HEK293 (cell line): ENCODE data around the gene APPBP2.

Source experiments
- CTCF ChIA-PET: fragments of 350-600 bp; formaldehyde crosslinking; extraction: SDS; loops from one replicate; lab custom pipeline; 2021; ENCODE audit warnings: antibody characterized with exemption; lab: Yijun Ruan, JAX
- POLR2A ChIA-PET: fragments of 300-600 bp; formaldehyde crosslinking; extraction: SDS; loops from one replicate; lab custom pipeline; 2020; ENCODE audit warnings: antibody characterized with exemption, inconsistent platforms; lab: Yijun Ruan, JAX
- H3K27ac ChIP-seq: fragments of 200-500 bp; sonication (Bioruptor generic); 2 replicates; pipeline ENCODE4 v1.5.1; 2014; ENCODE audit warnings: low read depth, low read length, control low read depth, inconsistent platforms; ENCODE audit errors: extremely low read depth
- H3K36me3 ChIP-seq, 2 experiments: fragments of 200-500 bp in 1 of 2; sonication (Bioruptor generic) in 1 of 2; 1 replicate in 1 of 2; 2 replicates in 1 of 2; pipeline ENCODE4 v1.5.1; 2014 to 2017; ENCODE audit warnings: inconsistent platforms in 2 of 2, low read length in 2 of 2; ENCODE audit not compliant: control insufficient read depth in 2 of 2, insufficient read depth in 1 of 2
- H3K4me1 ChIP-seq: fragments of 200-500 bp; sonication (Bioruptor generic); 2 replicates; pipeline ENCODE4 v1.5.1; 2014; ENCODE audit warnings: mild to moderate bottlenecking, low read length, inconsistent platforms; ENCODE audit not compliant: control insufficient read depth, insufficient read depth
- H3K4me3 ChIP-seq: 2 replicates; pipeline ENCODE4 v1.5.1; 2011; ENCODE audit warnings: low read depth, mild to moderate bottlenecking, control low read depth, low read length, moderate library complexity
- H3K9me3 ChIP-seq: fragments of 200-500 bp; sonication (Bioruptor generic); 2 replicates; pipeline ENCODE4 v1.5.1; 2014; ENCODE audit warnings: low read depth, low read length, inconsistent platforms; ENCODE audit not compliant: control insufficient read depth, insufficient read depth
- GFI1B ChIP-seq: fragments of 450-650 bp; formaldehyde crosslinking; IDR thresholded peaks from 2 replicates; pipeline ENCODE4 v1.5.1; 2016; ENCODE audit warnings: missing biosample characterization, missing genetic modification characterization
- MEIS1 ChIP-seq: sonication (generic); formaldehyde crosslinking; IDR thresholded peaks from 2 replicates; pipeline ENCODE4 v1.8.1; 2022; ENCODE audit warnings: missing genetic modification reagents, mild to moderate bottlenecking, borderline replicate concordance
- SCRT2 ChIP-seq: fragments of 450-650 bp; formaldehyde crosslinking; IDR thresholded peaks from 2 replicates; pipeline ENCODE4 v1.5.1; 2016; ENCODE audit warnings: missing biosample characterization, missing genetic modification characterization
- SP2 ChIP-seq: fragments of 450-650 bp; formaldehyde crosslinking; IDR thresholded peaks from 2 replicates; pipeline ENCODE4 v1.5.1; 2016; ENCODE audit warnings: missing biosample characterization, missing genetic modification characterization
- YY1 ChIP-seq: fragments of 450-650 bp; formaldehyde crosslinking; IDR thresholded peaks from 2 replicates; pipeline ENCODE4 v1.5.1; 2018; ENCODE audit warnings: missing biosample characterization, missing genetic modification characterization
- ZNF10 ChIP-seq: fragments of 450-650 bp; formaldehyde crosslinking; IDR thresholded peaks from 2 replicates; pipeline ENCODE4 v1.5.1; 2017; ENCODE audit warnings: missing biosample characterization, missing genetic modification characterization
- ZNF335 ChIP-seq: fragments of 450-650 bp; formaldehyde crosslinking; conservative IDR thresholded peaks from 2 replicates; pipeline ENCODE4 v1.5.1; 2016; ENCODE audit warnings: missing biosample characterization, missing genetic modification characterization
- ZNF416 ChIP-seq: fragments of 450-650 bp; formaldehyde crosslinking; IDR thresholded peaks from 2 replicates; pipeline ENCODE4 v1.5.1; 2016; ENCODE audit warnings: missing biosample characterization, missing genetic modification characterization
- ZNF623 ChIP-seq: fragments of 450-650 bp; formaldehyde crosslinking; IDR thresholded peaks from 2 replicates; pipeline ENCODE4 v1.5.1; 2016; ENCODE audit warnings: missing biosample characterization, missing genetic modification characterization
- ZNF624 ChIP-seq: fragments of 450-650 bp; formaldehyde crosslinking; IDR thresholded peaks from 2 replicates; pipeline ENCODE4 v1.5.1; 2017; ENCODE audit warnings: missing biosample characterization, missing genetic modification characterization
- ZNF629 ChIP-seq: fragments of 450-650 bp; formaldehyde crosslinking; IDR thresholded peaks from 2 replicates; pipeline ENCODE4 v1.5.1; 2017; ENCODE audit warnings: missing biosample characterization, missing genetic modification characterization
- ZSCAN23 ChIP-seq: fragments of 450-650 bp; formaldehyde crosslinking; IDR thresholded peaks from 2 replicates; pipeline ENCODE4 v1.5.1; 2016; ENCODE audit warnings: missing biosample characterization, missing genetic modification characterization
- TF ChIP-seq, protein P1 (sequence below): fragments of 450-650 bp; formaldehyde crosslinking; IDR thresholded peaks from 2 replicates; pipeline ENCODE4 v1.5.1; 2016; ENCODE audit warnings: missing biosample characterization, missing genetic modification characterization, low read depth
- TF ChIP-seq, protein P2 (sequence below): IDR thresholded peaks from 2 replicates; pipeline ENCODE4 v1.6.1; 2011; ENCODE audit warnings: mild to moderate bottlenecking, low read depth, low read length, borderline replicate concordance
- TF ChIP-seq, protein P3 (sequence below): fragments of 450-650 bp; formaldehyde crosslinking; IDR thresholded peaks from 2 replicates; pipeline ENCODE4 v1.5.1; 2016; ENCODE audit warnings: missing biosample characterization, missing genetic modification characterization

Gene APPBP2

DNA sequence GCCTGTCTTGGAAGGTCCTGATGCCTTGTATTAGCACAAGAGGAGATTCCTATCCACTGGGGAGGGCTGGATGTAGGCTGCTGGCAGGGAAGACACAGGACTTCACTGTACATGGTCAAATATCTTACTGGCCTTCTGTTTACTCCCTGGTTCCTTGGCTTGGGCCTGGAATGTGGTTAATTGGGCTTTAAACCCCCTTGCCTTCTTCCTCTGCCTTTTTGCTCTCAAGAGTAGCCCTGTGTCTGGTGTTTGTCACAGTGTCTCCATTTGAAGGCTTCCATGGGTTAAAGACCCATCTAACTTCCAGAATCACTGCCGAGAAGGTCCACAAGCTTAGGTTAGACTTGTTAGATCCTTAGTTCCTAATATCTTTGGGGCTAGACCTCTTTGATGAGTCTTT lies 110.9 kb downstream of the APPBP2 start:
- no peak for TF ChIP-seq MEIS1 (CRISPR knock-in tag)
- no peak for TF ChIP-seq ZNF335 (tag by site-specific recombination)
- TF ChIP-seq ZNF624 (tag by site-specific recombination): no peak
- no peak for TF ChIP-seq ZNF416 (tag by site-specific recombination)
- no peak for TF ChIP-seq ZNF10 (tag by site-specific recombination)
- no peak overlapping the region for H3K4me3 ChIP-seq
- H3K4me1 ChIP-seq: no peaks in the 10 kb centered on the region
- CTCF ChIA-PET: no interaction called here
- H3K27ac ChIP-seq: no peak overlapping the region
- H3K9me3 ChIP-seq: no peaks in the 10 kb centered on the region
- H3K36me3 ChIP-seq: no peaks in the 10 kb centered on the region
- POLR2A ChIA-PET: no interaction called here

DNA sequence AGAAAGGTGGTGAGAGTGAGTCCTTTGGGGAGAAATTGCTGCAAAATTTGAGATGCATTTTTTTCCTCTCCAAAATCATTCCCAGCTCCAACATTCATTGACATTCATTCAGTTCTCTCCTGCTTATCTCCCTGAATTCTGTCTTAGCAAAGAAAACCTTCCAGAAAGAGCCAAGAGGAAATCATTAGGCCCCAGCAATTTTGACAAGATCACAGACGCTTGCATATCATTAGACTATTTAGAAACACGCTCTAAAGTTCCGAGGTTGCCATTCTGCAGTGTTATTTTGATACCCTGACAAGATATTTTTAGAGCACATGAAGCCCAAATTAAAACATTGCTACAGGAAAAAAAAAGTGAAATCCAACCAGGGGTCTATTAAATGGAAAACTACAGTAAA lies 113.3 kb downstream of the APPBP2 start:
- H3K4me1 ChIP-seq: no peaks in the 10 kb centered on the region
- CTCF ChIA-PET: interaction anchor here (0.7 kb wide), 2 partner anchors 11 to 226 kb away, joined by 3 read pairs; no protein-coding TSS in a partner anchor
- no peaks in the 10 kb centered on the region for H3K36me3 ChIP-seq
- no peaks in the 10 kb centered on the region for H3K9me3 ChIP-seq
- H3K27ac ChIP-seq: no peak overlapping the region
- TF ChIP-seq GFI1B (no peak), SP2 (no peak)
- TF ChIP-seq, all 188 proteins: peak for 0
- POLR2A ChIA-PET: interaction anchor here (0.6 kb wide), 1 partner anchor 21 kb away, joined by 3 read pairs; the partner anchor contains the start of gene USP32
- H3K4me3 ChIP-seq: no peak overlapping the region

DNA sequence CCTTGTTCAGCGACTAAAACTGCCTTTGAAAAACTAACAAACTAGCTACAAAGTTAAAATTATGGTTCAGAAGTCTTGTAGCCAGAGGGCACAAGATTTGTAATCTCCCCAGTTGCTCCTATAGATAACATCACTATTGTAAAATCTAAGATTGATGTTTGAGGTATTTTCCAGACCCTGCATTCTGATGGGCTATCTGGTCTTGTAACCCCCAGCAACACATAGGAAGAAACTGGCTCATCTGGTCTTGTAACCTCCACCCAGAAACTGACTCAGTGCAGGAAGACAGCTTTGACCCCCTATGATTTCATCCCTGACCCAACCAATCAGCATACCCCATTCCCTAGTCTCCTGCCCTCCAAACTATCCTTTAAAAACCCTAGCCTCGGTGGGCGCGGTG lies 116.0 kb downstream of the APPBP2 start:
- Histone ChIP-seq H3K4me3 (no peak overlapping the region), H3K9me3 (no peaks in the 10 kb centered on the region), H3K36me3 (no peaks in the 10 kb centered on the region), H3K27ac (no peak overlapping the region), H3K4me1 (no peaks in the 10 kb centered on the region)
- TF ChIP-seq ZSCAN23: no peak
- ChIA-PET CTCF (interaction anchor here (0.7 to 1.1 kb wide), 2 partner anchors 13 to 170 kb away, joined by 3 to 4 read pairs; no protein-coding TSS in a partner anchor), POLR2A (interaction anchor here (0.9 kb wide), 1 partner anchor 18 kb away, joined by 3 read pairs; the partner anchor contains the start of gene USP32)

DNA sequence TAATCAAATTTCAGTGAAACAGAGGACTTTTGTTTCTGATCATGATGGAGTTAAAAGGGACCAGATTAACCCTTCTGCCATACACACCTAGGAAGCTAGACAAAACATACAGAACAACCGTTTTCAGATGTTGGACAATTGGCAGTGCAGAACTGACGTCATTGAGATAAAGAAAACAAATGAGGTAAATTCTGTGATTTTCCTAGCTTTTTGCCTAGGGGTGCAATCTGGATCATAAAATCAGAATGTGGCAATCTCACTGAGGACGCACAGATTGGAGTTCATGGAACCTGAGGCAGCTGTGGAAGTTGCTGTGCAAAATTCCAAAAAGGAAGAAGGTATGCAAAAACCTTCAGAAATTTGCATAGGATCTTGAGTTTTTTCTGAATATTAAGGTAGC lies 119.2 kb downstream of the APPBP2 start:
- no peak overlapping the region for H3K27ac ChIP-seq
- TF ChIP-seq GFI1B (peak; percentile 98), YY1 (no peak), ZNF629 (tag by site-specific recombination) (peak; percentile 56), ZNF623 (tag by site-specific recombination) (no peak)
- TF ChIP-seq, protein P1, sequence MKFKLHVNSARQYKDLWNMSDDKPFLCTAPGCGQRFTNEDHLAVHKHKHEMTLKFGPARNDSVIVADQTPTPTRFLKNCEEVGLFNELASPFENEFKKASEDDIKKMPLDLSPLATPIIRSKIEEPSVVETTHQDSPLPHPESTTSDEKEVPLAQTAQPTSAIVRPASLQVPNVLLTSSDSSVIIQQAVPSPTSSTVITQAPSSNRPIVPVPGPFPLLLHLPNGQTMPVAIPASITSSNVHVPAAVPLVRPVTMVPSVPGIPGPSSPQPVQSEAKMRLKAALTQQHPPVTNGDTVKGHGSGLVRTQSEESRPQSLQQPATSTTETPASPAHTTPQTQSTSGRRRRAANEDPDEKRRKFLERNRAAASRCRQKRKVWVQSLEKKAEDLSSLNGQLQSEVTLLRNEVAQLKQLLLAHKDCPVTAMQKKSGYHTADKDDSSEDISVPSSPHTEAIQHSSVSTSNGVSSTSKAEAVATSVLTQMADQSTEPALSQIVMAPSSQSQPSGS: peak; percentile 84
- ChIA-PET POLR2A (interaction anchor here (0.7 kb wide), 1 partner anchor 15 kb away, joined by 8 read pairs; the partner anchor contains the start of gene USP32), CTCF (interaction anchor here (0.5 to 1.5 kb wide), 2 partner anchors 89 to 175 kb away, joined by 3 read pairs; no protein-coding TSS in a partner anchor)
- H3K36me3 ChIP-seq: no peaks in the 10 kb centered on the region
- no peaks in the 10 kb centered on the region for H3K9me3 ChIP-seq
- H3K4me1 ChIP-seq: no peaks in the 10 kb centered on the region; the same call in 1 of the 2 replicates
- no peak overlapping the region for H3K4me3 ChIP-seq

DNA sequence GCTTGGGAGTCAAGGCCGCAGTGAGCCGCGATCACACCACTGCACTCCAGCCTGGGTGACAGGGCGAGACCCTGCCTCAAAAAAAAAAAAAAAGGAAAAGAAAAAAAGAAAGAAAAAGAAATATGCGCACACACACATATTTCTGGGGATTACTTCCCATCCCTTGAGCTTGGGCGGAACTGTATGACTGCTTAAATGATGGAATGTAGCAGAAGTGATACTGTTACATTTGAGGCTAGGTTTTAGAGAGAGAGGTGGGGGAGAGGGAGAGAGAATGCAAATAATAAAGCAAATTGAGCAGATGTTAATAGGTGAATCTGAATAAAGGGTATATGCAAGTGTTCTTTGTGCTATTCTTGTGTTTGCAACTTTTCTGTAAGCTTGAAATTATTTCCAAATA lies 122.1 kb downstream of the APPBP2 start:
- Histone ChIP-seq H3K36me3 (no peaks in the 10 kb centered on the region), H3K4me3 (no peak overlapping the region), H3K27ac (no peak overlapping the region), H3K4me1 (no peaks in the 10 kb centered on the region; the same call in 1 of the 2 replicates), H3K9me3 (no peaks in the 10 kb centered on the region)
- POLR2A ChIA-PET: interaction anchor here (0.7 to 1.3 kb wide), 2 partner anchors 12 to 331 kb away, joined by 3 to 8 read pairs; partner anchors contain the start of gene USP32
- CTCF ChIA-PET: interaction anchor here (0.7 to 1.2 kb wide), 2 partner anchors 29 to 173 kb away, joined by 3 to 6 read pairs; no protein-coding TSS in a partner anchor
- no peak for TF ChIP-seq GFI1B
- TF ChIP-seq, protein P2, sequence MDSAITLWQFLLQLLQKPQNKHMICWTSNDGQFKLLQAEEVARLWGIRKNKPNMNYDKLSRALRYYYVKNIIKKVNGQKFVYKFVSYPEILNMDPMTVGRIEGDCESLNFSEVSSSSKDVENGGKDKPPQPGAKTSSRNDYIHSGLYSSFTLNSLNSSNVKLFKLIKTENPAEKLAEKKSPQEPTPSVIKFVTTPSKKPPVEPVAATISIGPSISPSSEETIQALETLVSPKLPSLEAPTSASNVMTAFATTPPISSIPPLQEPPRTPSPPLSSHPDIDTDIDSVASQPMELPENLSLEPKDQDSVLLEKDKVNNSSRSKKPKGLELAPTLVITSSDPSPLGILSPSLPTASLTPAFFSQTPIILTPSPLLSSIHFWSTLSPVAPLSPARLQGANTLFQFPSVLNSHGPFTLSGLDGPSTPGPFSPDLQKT: no peak
- TF ChIP-seq, protein P3, sequence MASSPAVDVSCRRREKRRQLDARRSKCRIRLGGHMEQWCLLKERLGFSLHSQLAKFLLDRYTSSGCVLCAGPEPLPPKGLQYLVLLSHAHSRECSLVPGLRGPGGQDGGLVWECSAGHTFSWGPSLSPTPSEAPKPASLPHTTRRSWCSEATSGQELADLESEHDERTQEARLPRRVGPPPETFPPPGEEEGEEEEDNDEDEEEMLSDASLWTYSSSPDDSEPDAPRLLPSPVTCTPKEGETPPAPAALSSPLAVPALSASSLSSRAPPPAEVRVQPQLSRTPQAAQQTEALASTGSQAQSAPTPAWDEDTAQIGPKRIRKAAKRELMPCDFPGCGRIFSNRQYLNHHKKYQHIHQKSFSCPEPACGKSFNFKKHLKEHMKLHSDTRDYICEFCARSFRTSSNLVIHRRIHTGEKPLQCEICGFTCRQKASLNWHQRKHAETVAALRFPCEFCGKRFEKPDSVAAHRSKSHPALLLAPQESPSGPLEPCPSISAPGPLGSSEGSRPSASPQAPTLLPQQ: no peak
- TF ChIP-seq SCRT2 (tag by site-specific recombination): no peak
